ENCODE data around the gene ACOX3.

ACOX3 gene

DNA sequence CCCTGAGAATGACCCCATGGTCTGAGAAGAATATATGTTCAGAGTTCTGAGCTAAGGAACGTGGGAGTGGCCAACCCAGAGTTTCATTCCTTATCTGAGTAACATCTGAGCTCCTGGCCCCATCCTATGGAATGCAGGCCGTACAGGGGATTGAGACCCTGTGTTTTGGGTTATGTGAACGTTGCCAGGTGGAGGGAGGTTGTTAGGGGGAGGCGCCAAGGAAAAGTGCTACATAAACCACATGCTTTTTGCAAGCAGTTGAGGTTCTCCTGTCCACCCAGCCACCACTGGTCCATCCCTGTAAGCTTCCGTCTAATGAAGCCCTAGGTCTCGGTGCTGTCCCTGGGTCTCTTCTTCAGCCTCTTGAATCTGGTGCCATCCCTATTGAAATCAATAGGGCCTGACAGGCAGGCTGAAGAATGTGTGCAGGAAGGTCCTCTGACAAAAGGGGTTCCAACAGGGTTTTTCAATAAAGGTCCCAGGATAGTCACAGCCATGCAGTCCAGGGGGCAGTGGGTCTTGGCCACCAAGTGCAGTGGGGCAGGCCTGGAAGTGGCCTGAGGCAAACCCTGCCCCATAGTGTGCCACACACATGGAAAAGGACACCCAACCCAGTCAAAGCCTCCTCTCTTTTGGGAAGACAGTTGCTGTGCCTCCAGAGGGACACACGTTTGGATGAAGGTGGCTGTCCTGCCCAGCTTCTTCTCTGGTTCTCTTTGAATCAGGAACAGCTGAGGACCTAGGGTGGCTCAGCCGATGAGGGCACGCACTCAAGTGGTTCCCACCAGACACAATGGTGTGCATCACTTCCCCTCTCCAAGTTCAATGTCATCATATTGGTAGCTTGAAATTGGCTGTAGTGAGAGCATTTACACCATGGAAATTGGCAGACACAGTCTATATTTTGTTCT lies 117.5 kb downstream of the ACOX3 start:
- DNase-seq (ENCODE audit: low read depth in 2 of 2) = no peak

- no peak for DNase-seq (ENCODE audit: low read depth in 2 of 2)
Observed at GRCh38 chr4:8321771-8322170, 118.8 kb downstream of the ACOX3 start.

DNA sequence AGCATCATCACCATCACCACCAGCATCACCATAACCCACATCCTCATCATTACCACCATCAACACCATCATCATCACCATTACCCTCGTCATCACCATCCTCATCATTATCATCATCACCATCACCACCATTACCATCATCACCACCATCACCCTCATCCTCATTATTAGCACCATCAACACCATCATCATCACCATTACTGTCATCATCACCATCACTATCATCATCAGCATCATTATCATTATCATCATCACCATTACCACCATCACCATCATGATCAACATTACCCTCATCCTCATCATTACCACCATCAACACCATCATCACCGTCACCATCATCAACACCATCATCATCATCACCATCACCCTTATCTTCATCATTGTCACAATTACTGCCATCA lies 119.3 kb downstream of the ACOX3 start:
- DNase-seq (ENCODE audit: low read depth in 2 of 2) = no peak

DNA sequence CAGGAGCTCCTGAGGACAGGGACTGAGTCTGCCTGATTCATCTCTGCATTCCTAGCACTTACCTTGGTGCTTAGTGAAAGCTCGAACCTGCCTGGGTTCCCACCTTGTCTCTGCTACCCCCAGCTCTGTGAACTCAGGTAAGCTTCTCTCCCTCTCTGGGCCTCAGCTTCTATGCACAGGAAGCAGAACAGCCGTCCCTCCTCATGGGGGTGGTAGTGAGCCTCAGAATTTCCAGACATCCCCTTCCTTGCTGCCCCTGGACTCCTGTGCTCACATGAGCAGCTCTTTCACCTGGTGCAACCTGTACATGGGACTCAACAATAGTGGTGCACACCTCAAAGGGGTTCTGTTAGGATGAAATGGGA lies 120.2 kb downstream of the ACOX3 start:
- DNase-seq (ENCODE audit: low read depth in 2 of 2) = no peak

DNA sequence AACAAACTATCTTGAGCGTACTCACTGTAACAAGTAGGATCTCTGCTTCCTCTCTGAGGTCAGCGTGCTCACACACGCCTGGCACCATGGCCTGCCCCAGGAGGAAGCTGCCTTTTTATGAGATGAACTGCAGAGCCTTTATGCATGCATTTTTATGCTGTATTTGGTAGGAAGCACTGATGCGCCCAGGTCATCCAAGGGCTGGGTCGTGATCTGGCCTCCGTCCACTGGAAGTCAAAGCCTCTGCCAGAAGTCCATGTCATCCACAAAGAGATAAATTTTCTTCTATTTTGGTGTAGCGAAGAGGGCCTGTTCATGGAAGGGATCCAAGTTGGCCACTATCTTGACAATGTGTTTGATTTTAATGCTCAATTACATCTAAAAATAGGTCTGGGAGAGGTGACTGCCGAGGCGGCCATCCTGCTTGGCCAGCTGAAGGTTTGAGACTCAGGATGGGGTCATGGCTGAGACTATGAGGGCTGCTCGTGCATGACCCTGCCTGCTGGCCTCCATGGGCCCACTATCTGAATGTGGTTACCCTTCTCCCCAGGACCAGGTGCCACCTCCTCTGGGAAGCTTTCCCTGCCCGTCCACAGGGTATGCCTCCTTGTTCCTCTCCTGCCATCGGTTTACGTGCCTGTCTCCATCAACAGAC lies 120.7 kb downstream of the ACOX3 start:
- DNase-seq (ENCODE audit: low read depth in 2 of 2) = no peak

GRCh38 chr4:8319061-8319460 lies 121.5 kb downstream of the ACOX3 start:
- no peak for DNase-seq (ENCODE audit: low read depth in 2 of 2)

- no peak for DNase-seq (ENCODE audit: low read depth in 2 of 2)
Observed at GRCh38 chr4:8318509-8318908, 122.0 kb downstream of the ACOX3 start.

GRCh38 chr4:8317474-8317873 lies 123.0 kb downstream of the ACOX3 start:
- no peak for DNase-seq (ENCODE audit: low read depth in 2 of 2)

DNA sequence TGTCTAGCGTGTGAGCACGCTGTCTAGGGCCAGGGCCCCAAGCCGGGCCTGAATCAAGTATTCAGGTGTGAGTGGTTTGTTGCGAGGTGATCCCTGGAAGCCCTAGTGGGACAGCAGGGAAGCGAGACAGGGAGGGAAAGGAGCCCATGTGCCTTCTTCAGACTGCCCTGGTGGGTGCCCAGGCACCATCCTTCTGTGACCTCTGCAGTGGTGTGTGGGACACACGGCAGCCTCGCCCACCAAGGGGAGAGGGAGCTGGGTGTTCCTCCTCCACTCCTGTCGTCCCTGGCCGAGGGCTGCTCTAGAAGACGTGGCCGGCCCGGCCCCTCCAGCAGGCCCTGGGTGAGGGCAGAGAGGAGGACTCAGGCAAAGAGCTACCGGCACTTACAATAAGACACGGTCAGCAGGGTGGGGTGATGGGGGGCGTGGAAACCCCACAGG lies 123.6 kb downstream of the ACOX3 start:
- no peak for DNase-seq (ENCODE audit: low read depth in 2 of 2)
